GM12878 (cell line): Measurements from ENCODE around the gene LRRN4CL. TPM values are rescaled to one million over a fixed set of nuclear protein-coding genes. Genes with fewer than 3 reads are reported as not detected.

ENCODE experiments used
- ASH2L ChIP-seq: fragments of 300-600, 200-600 bp; sonication (generic); IDR thresholded peaks from 2 replicates; pipeline ENCODE4 v1.6.1; 2017; ENCODE audit warnings: low read depth, mild to moderate bottlenecking, borderline replicate concordance
- ATF7 ChIP-seq: fragments of 450-650 bp; IDR thresholded peaks from 2 replicates; pipeline ENCODE4 v1.6.1; 2016; ENCODE audit warnings: low read depth, mild to moderate bottlenecking
- CBX5 ChIP-seq: sonication (generic); IDR thresholded peaks from 2 replicates; pipeline ENCODE4 v1.6.1; 2016; ENCODE audit warnings: low read depth, moderate library complexity, mild to moderate bottlenecking, inconsistent platforms
- CREM ChIP-seq: IDR thresholded peaks from 2 replicates; pipeline ENCODE4 v1.6.1; 2014; ENCODE audit warnings: antibody characterized with exemption, low read depth
- CTCF ChIP-seq, 3 experiments: IDR thresholded peaks in 2 of 3; conservative IDR thresholded peaks in 1 of 3; 2 replicates each; pipeline ENCODE4 v1.5.1; 2011; ENCODE audit warnings: low read depth in 3 of 3, low read length in 3 of 3, mild to moderate bottlenecking in 3 of 3, control low read depth in 2 of 3, moderate library complexity in 2 of 3, inconsistent platforms in 1 of 3, mixed read lengths in 1 of 3; ENCODE audit not compliant: control insufficient read depth in 2 of 3, insufficient read depth in 1 of 3; ENCODE audit errors: extremely low read depth in 1 of 3
- DPF2 ChIP-seq: fragments of 450-650 bp; IDR thresholded peaks from 2 replicates; pipeline ENCODE4 v1.6.1; 2017; ENCODE audit warnings: mild to moderate bottlenecking
- EED ChIP-seq: sonication (generic); IDR thresholded peaks from 2 replicates; pipeline ENCODE4 v1.6.1; 2016; ENCODE audit warnings: antibody characterized with exemption, low read depth
- ESRRA ChIP-seq: IDR thresholded peaks from 2 replicates; pipeline ENCODE4 v1.6.1; 2012; ENCODE audit warnings: mild to moderate bottlenecking, low read length, improper control_type of control experiment
- HCFC1 ChIP-seq: fragments of 150-350 bp; IDR thresholded peaks from 2 replicates; pipeline ENCODE4 v1.6.1; 2014; ENCODE audit warnings: low read length
- IKZF2 ChIP-seq, 2 experiments: fragments of 450-650 bp; IDR thresholded peaks; 2 replicates each; pipeline ENCODE4 v1.6.1; 2017; ENCODE audit warnings: mild to moderate bottlenecking in 2 of 2, moderate library complexity in 2 of 2
- JUND ChIP-seq: IDR thresholded peaks from 2 replicates; pipeline ENCODE4 v1.6.1; 2012; ENCODE audit warnings: low read depth, mild to moderate bottlenecking, low read length, improper control_type of control experiment, moderate library complexity
- LARP7 ChIP-seq: fragments of 450-650 bp; IDR thresholded peaks from 2 replicates; pipeline ENCODE4 v1.6.1; 2017; ENCODE audit warnings: mild to moderate bottlenecking
- MAX ChIP-seq: IDR thresholded peaks from 2 replicates; pipeline ENCODE4 v1.6.1; 2012; ENCODE audit warnings: low read depth, low read length, improper control_type of control experiment
- MTA3 ChIP-seq: IDR thresholded peaks from 2 replicates; pipeline ENCODE4 v1.6.1; 2012; ENCODE audit warnings: low read length, inconsistent platforms, borderline replicate concordance
- MXI1 ChIP-seq: fragments of 150-350 bp; IDR thresholded peaks from 2 replicates; pipeline ENCODE4 v1.6.1; 2011; ENCODE audit warnings: low read depth, mild to moderate bottlenecking, inconsistent platforms, low read length, improper control_type of control experiment
- NFXL1 ChIP-seq: fragments of 450-650 bp; IDR thresholded peaks from 2 replicates; pipeline ENCODE4 v1.6.1; 2017; ENCODE audit warnings: antibody characterized with exemption, mild to moderate bottlenecking, borderline replicate concordance
- NR2C2 ChIP-seq: IDR thresholded peaks from 2 replicates; pipeline ENCODE4 v1.6.1; 2011; ENCODE audit warnings: borderline replicate concordance, low read depth; ENCODE audit not compliant: control insufficient read depth, insufficient read length
- NRF1 ChIP-seq: conservative IDR thresholded peaks from 2 replicates; pipeline ENCODE4 v1.6.1; 2011; ENCODE audit warnings: mild to moderate bottlenecking, low read depth, low read length, improper control_type of control experiment
- PAX8 ChIP-seq: fragments of 450-650 bp; IDR thresholded peaks from 2 replicates; pipeline ENCODE4 v1.6.1; 2017; ENCODE audit warnings: mild to moderate bottlenecking, moderate library complexity
- POLR2AphosphoS5 ChIP-seq: IDR thresholded peaks from 2 replicates; pipeline ENCODE4 v1.6.1; 2011; ENCODE audit warnings: mild to moderate bottlenecking, low read length, inconsistent platforms
- RELB ChIP-seq: fragments of 450-650 bp; IDR thresholded peaks from 2 replicates; pipeline ENCODE4 v1.6.1; 2017; ENCODE audit warnings: low read depth, mild to moderate bottlenecking, moderate library complexity
- RUNX3 ChIP-seq: IDR thresholded peaks from 2 replicates; pipeline ENCODE4 v1.6.1; 2012; ENCODE audit warnings: low read length, inconsistent platforms
- SMARCA5 ChIP-seq: fragments of 450-650 bp; IDR thresholded peaks from 2 replicates; pipeline ENCODE4 v1.6.1; 2017; ENCODE audit warnings: mild to moderate bottlenecking
- SMC3 ChIP-seq: IDR thresholded peaks from 2 replicates; pipeline ENCODE4 v1.6.1; 2011; ENCODE audit warnings: low read length, improper control_type of control experiment, borderline replicate concordance
- STAT3 ChIP-seq: IDR thresholded peaks from 2 replicates; pipeline ENCODE4 v1.6.1; 2011; ENCODE audit warnings: low read depth, low read length, improper control_type of control experiment
- SUPT20H ChIP-seq: IDR thresholded peaks from 2 replicates; pipeline ENCODE4 v1.6.1; 2011; ENCODE audit warnings: low read depth, mild to moderate bottlenecking, low read length, moderate library complexity, borderline replicate concordance; ENCODE audit not compliant: control insufficient read depth
- TCF3 ChIP-seq: IDR thresholded peaks from 2 replicates; pipeline ENCODE4 v1.6.1; 2012; ENCODE audit warnings: low read depth, mild to moderate bottlenecking, low read length, borderline replicate concordance; ENCODE audit not compliant: insufficient read depth
- WRNIP1 ChIP-seq: IDR thresholded peaks from 2 replicates; pipeline ENCODE4 v1.6.1; 2011; ENCODE audit warnings: low read depth, low read length, improper control_type of control experiment, borderline replicate concordance
- ZNF217 ChIP-seq: fragments of 450-650 bp; IDR thresholded peaks from 2 replicates; pipeline ENCODE4 v1.6.1; 2017; ENCODE audit warnings: antibody characterized with exemption, mild to moderate bottlenecking
- ZNF24 ChIP-seq: fragments of 450-650 bp; IDR thresholded peaks from 2 replicates; pipeline ENCODE4 v1.6.1; 2017; ENCODE audit warnings: antibody characterized with exemption, mild to moderate bottlenecking
- polyA plus RNA-seq, 11 experiments: library from polyadenylated mRNA; depleted of rRNA in 4 of 11; unstranded in 6 of 11; stranded (reverse) in 5 of 11; fragments of >200 nt; fragmentation: Nextera tagmentation in 4 of 11; fragmentation: Illumina TruSeq in 1 of 11; extraction: Ambion mirVana in 4 of 11; extraction: Trizol in 1 of 11; gene quantifications; 1 replicate in 1 of 11; 2 replicates in 10 of 11; pipeline versions ENCODE4 v1.2.1 to v1.2.3, GENCODE V29; 2011 to 2016; ENCODE audit warnings: inconsistent platforms in 2 of 11, missing spikeins in 2 of 11, low read depth in 1 of 11
- total RNA-seq, 4 experiments: library from RNA; depleted of rRNA in 3 of 4; stranded (reverse); fragments of >200 nt in 3 of 4; fragmentation: Illumina TruSeq in 1 of 4; extraction: Trizol in 1 of 4; gene quantifications; 2 replicates each; pipeline versions ENCODE4 v1.2.1 to v1.2.3, GENCODE V29; 2013 to 2021

LRRN4CL gene
- total and polyA plus RNA-seq, 10 of the 15 experiments (the other 5 are each of a cell fraction or from before 2014, with no cell fraction given): 0.01 to 0.06 TPM; not detected in 8

GRCh38 chr11:62671608-62672389 lies 17.5 kb downstream of the LRRN4CL start, which contains the start of the genes LBHD1 and UQCC3 (continued):
- TF ChIP-seq TCF3: 0 out of 2 replicates have a peak, but pooled peaks have one; percentile 52
- TF ChIP-seq JUND: no peak
- no peak for TF ChIP-seq NFXL1
- TF ChIP-seq SMARCA5: no peak
- 0 out of 2 replicates have a peak, but pooled peaks have one; percentile 76 for TF ChIP-seq ASH2L
- 0 out of 2 replicates have a peak, but pooled peaks have one; percentile 10 for TF ChIP-seq ZNF24
- no peak for TF ChIP-seq STAT3
- TF ChIP-seq SUPT20H: no peak
- TF ChIP-seq CTCF (IDR thresholded peaks at IDR 0.05 in 2 of 3, conservative IDR thresholded peaks at IDR 0.05 in 1 of 3; ENCODE audit: control insufficient read depth in 2 of 3, extremely low read depth in 1 of 3, insufficient read depth in 1 of 3, low read depth in 3 of 3, low read length in 3 of 3): no peak
- peak; percentile 67 for TF ChIP-seq DPF2
- TF ChIP-seq ZNF217: no peak
- TF ChIP-seq SMC3: no peak
- no peak for TF ChIP-seq CBX5
- peak; percentile 60; the same call in 1 of the 2 replicates for TF ChIP-seq LARP7
- TF ChIP-seq HCFC1: peak; percentile 60; the same call in 1 of the 2 replicates
- no peak for TF ChIP-seq NR2C2
- peak; percentile 66 for TF ChIP-seq RUNX3
- no peak for TF ChIP-seq WRNIP1
- peak; percentile 68 to 83; a peak in 3 of 4 replicates for TF ChIP-seq IKZF2 (IDR thresholded peaks at IDR 0.05)
- no peak for TF ChIP-seq ATF7
- TF ChIP-seq MTA3: no peak; the same call in 1 of the 2 replicates
- 0 out of 2 replicates have a peak, but pooled peaks have one; percentile 7 for TF ChIP-seq MXI1
- peak; percentile 88; the same call in 1 of the 2 replicates for TF ChIP-seq RELB
- TF ChIP-seq CREM: peak; percentile 40
- peak; percentile 92 for TF ChIP-seq POLR2AphosphoS5
- no peak for TF ChIP-seq ESRRA
- peak; percentile 58 for TF ChIP-seq MAX
- TF ChIP-seq PAX8: no peak
- no peak for TF ChIP-seq NRF1
- peak; percentile 75 for TF ChIP-seq EED
